Measurements from ENCODE around the gene HOXA4.

Gene HOXA4

GRCh38 chr7:27147199-27148030 lies 16.9 kb upstream of the HOXA4 start, which contains the start of gene HOXA6:
Gene HOXA6, minus strand, starts transcription at chr7:27147774. Its CDS starts 25 bp downstream, at chr7:27147749.
- no peak for DNase-seq (ENCODE audit: low read depth, low spot score)

GRCh38 chr7:27146491-27147198 lies 16.1 kb upstream of the HOXA4 start:
- DNase-seq (ENCODE audit: low read depth, low spot score): no peak

DNA sequence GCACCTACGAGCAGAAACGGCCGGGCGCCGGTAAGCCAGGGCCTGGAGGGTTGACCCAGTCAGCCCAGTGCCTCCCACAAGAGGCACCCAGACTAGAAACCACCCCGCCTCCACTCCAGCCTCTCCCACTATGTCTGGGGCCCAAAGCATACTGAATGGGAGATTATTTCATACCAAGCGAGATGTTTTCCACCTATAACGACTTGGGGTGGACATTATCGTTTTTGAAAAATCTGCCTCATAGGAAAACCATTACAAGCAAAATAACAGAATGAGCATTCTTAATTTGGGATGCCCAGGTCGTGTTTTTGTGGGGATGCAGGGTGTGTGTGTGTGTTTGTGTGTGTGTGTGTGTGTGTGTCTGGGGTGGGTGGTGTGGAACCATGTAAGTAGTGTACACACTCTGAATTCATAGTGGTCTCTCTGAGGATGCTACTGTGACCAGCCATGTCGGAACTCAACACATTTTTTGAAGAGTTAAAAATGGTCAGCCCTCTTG lies 15.4 kb upstream of the HOXA4 start:
- no peak for DNase-seq (ENCODE audit: low read depth, low spot score)

DNA sequence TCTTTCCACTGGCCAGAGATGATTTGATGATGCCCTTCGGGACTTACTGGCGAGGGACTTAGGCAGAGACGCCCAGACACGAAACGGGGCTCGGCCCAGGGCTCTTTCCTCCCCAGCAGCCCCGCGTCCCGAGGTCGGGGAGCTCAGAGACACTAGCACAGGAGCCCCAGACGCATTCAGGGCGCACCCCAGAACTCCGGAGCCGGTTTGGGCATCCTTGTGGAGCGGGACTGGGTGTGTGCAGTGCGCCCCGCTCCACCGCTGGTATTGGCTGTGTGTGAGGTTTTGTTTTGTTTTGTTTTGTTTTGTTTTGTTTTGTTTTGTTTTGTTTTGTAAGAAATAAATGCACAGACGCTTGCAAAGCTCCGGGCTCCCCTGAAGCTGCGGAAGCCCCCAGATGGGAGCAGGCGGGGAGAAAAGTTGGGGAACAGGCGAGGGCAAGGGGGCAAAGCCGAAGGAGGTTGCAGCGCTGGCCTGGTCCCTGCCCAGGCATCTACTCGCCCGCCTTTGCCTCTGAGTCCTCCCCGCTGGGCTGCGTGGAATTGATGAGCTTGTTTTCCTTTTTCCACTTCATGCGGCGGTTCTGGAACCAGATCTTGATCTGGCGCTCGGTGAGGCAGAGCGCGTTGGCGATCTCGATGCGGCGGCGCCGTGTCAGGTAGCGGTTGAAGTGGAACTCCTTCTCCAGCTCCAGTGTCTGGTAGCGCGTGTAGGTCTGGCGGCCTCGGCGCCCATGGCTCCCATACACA lies 14.8 kb upstream of the HOXA4 start:
- DNase-seq (ENCODE audit: low read depth, low spot score): no peak

GRCh38 chr7:27144781-27145164 lies 14.2 kb upstream of the HOXA4 start:
- DNase-seq (ENCODE audit: low read depth, low spot score): no peak

GRCh38 chr7:27143950-27144780 lies 13.6 kb upstream of the HOXA4 start:
- DNase-seq (ENCODE audit: low read depth, low spot score): no peak

DNA sequence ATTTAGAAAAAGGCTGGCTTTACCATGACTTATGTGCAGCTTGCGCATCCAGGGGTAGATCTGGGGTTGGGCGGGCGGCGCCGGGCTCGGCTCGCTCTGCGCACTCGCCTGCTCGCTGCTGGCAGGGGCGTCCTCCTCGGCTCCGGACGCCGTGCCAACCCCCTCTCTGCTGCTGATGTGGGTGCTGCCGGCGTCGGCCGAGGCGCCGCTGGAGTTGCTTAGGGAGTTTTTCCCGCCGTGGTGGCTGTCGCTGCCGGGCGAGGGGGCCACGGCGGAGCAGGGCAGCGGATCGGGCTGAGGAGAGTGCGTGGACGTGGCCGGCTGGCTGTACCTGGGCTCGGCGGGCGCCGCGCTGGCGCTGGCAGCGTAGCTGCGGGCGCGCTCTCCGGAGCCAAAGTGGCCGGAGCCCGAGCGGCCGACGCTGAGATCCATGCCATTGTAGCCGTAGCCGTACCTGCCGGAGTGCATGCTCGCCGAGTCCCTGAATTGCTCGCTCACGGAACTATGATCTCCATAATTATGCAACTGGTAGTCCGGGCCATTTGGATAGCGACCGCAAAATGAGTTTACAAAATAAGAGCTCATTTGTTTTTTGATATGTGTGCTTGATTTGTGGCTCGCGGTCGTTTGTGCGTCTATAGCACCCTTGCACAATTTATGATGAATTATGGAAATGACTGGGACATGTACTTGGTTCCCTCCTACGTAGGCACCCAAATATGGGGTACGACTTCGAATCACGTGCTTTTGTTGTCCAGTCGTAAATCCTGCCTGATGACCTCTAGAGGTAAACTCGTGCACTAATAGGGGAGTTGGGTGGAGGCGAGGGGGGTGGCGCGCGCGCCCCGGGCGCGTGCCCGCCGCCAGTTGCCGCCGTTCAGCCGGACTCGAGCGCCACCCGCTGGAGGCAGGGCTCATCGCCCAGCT lies 12.7 kb upstream of the HOXA4 start, which contains the start of gene HOXA5:
Gene HOXA5 (minus strand): TSS at position 659 of the 927 bp plus-strand sequence. CDS start 74 bp downstream, at position 585.
- peak; percentile 36 for DNase-seq (ENCODE audit: low read depth, low spot score)

- DNase-seq (ENCODE audit: low read depth, low spot score): no peak
Measured at GRCh38 chr7:27142580-27143022, 12.0 kb upstream of the HOXA4 start.

GRCh38 chr7:27141923-27142579 lies 11.5 kb upstream of the HOXA4 start:
- DNase-seq (ENCODE audit: low read depth, low spot score): no peak

DNA sequence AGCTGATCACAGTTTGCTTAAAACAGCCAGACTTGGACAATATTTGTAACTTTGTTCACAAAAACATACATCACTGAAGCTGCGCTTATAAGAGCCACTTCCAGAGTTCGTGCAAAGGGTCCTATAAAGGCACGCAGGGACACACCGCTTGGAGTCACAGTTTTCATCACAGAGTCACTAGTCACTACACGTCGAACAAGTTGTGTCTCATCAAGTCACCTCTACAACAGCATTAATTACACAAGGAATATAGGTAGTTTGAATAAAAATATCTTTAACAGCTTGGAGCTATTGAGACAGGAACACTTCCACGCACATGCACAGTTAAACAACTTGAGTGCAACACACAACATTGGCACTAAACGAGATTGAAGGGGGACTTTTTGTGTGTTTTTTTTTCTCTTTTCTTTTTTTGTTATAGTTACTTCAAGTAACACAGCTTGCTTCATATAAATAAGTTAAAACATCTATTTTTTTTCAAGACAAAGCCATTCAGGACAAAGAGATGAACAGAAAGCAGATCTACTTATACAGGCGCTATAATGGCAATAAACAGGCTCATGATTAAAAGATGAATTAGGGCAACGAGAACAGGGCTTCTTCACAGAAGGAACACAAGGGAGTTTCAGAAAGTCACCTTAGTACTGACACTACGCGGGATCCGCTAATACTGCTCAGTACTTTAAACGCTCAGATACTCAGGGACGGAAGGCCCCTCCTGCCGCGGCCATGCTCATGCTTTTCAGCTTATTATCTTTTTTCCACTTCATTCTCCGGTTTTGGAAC lies 10.8 kb upstream of the HOXA4 start:
- DNase-seq (ENCODE audit: low read depth, low spot score): no peak

DNA sequence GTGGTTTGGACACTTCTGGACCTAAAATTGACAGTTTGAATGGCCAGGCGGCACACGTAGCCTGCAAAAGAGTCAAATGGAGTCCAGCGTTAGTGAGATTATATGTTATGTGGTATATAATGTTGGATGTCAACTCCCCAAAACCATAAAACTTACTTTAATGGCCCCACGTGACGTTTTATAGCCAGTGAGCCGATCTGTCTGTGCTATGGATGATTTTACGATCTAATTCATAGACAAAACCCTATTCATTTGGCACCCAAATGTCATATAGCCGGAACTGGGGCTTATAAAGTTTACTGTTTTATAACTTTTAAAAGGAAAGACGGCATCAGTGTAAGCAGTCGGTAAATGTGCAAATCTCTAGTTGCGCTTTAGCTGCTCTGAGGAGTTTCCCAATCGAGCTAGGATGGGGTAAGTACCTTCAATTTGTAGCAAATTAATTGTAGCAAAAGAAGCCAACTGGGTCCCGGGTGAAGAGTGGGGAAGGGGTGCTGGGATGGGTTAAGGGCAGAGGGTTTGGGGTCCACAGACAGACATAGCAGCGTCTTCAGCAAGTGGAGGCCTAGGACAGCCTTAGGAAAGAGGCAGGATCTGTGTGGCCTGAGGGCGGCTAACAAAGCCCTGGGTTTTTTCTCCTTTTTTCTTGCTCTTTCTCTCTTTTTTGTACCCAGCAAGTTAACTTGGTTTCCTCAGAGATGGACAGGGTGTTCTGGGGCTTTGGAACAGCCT lies 9.7 kb upstream of the HOXA4 start:
- no peak for DNase-seq (ENCODE audit: low read depth, low spot score)

DNA sequence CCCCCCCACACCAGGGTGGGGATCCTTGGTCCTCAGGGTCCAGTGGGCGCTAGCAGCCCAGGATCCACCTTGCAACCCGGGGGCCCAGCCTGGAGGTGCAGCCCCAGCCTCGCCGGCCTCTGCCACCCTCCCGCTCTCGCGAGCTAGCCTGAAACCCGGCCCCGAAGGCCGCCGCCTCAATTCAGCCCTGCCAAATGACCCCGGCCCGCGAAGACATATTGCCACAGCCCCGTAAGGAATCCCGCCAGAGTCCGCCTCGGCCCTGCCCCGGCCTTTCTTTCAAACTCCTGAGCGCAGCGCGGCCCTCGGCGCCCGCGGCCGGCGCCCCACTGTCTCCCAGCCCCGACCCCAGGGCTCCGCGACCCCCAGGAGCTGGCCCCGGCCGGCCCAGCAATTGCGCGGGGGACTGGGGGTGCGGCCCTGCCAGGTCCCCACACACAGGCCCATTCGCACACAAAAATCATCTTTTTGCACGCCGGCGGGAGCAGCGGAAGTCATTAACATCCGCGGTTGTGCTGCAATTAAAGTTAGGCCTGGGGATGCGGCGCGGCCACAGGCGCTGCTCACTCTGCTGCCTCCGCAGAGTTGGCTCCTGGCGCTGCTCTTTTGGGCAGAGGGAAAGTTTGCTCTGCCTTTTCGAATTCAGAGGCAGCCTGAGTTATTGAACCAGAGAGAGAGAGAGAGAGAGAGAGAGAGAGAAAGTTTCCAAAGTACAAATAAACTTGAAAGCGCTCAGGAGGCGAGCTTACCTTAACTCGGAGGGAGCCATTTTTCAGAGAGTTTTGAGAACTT lies 9.0 kb upstream of the HOXA4 start:
- DNase-seq (ENCODE audit: low read depth, low spot score): no peak

- no peak for DNase-seq (ENCODE audit: low read depth, low spot score)
Measured at GRCh38 chr7:27138985-27139333, 8.4 kb upstream of the HOXA4 start.

DNA sequence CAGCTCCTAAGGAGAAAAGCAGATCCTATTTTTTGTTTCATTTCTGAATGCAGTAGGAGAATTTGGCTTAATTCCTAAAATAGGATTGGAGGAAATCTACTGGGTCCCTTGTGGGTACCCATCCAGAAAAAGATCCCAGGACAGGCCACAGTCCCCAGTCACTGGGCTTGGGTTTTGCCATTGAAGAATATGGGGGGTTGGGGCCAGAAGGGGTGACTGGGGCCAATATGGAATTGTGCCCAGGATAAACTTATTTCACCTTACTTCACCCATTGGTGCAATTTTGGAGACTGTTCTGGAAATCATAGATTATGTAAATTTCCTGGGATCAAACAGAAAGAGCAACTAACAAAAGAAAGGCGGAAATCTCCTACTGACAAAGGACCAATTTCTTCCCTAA lies 7.9 kb upstream of the HOXA4 start:
- no peak for DNase-seq (ENCODE audit: low read depth, low spot score)

GRCh38 chr7:27137640-27138315 lies 7.2 kb upstream of the HOXA4 start:
- no peak for DNase-seq (ENCODE audit: low read depth, low spot score)

GRCh38 chr7:27134392-27134791 lies 3.8 kb upstream of the HOXA4 start:
- peak; percentile 37 for DNase-seq (ENCODE audit: low read depth, low spot score)

All from astrocyte of the hippocampus (primary cell).